A549 (cell line): Measurements from ENCODE around the gene DNASE1L2. TPM values are rescaled to one million over a fixed set of nuclear protein-coding genes. Genes with fewer than 3 reads are reported as not detected.

Source experiments
- BCL3 ChIP-seq: fragments of >200 bp; sonication (Bioruptor Twin); formaldehyde crosslinking; IDR thresholded peaks from 3 replicates; pipeline ENCODE4 v1.6.1; 2016
- CHD4 ChIP-seq: fragments of 200-600 bp; sonication (generic); IDR thresholded peaks from 2 replicates; pipeline ENCODE4 v1.6.1; 2016; ENCODE audit warnings: antibody characterized with exemption, mild to moderate bottlenecking, borderline replicate concordance
- EHF ChIP-seq: fragments of 250-450 bp; sonication (Bioruptor Pico); IDR thresholded peaks from 2 replicates; pipeline ENCODE4 v1.5.0; 2020; ENCODE audit warnings: mild to moderate bottlenecking
- EP300 ChIP-seq, 2 experiments: fragments of >200 bp; sonication (Bioruptor Twin); formaldehyde crosslinking; IDR thresholded peaks; 2 replicates in 1 of 2; 3 replicates in 1 of 2; pipeline ENCODE4 v1.6.1; 2016 to 2017
- FOSB ChIP-seq: fragments of 250-450 bp; sonication (Bioruptor Pico); IDR thresholded peaks from 2 replicates; pipeline ENCODE4 v1.5.0; 2020; ENCODE audit warnings: mild to moderate bottlenecking, moderate library complexity
- HDAC2 ChIP-seq: fragments of 200-600 bp; sonication (generic); IDR thresholded peaks from 2 replicates; pipeline ENCODE4 v1.6.1; 2016
- HMGXB4 ChIP-seq: fragments of 250-450 bp; sonication (Bioruptor Pico); IDR thresholded peaks from 2 replicates; pipeline ENCODE4 v1.5.0; 2021; ENCODE audit warnings: mild to moderate bottlenecking, moderate library complexity, borderline replicate concordance
- HOXB5 ChIP-seq: fragments of 250-450 bp; sonication (Bioruptor Pico); IDR thresholded peaks from 2 replicates; pipeline ENCODE4 v1.5.0; 2020; ENCODE audit warnings: mild to moderate bottlenecking, moderate library complexity
- KDM1A ChIP-seq: fragments of 200-600 bp; sonication (generic); IDR thresholded peaks from 2 replicates; pipeline ENCODE4 v1.6.1; 2016; ENCODE audit warnings: low read depth, mild to moderate bottlenecking
- MAFK ChIP-seq: fragments of 450-650 bp; IDR thresholded peaks from 2 replicates; pipeline ENCODE4 v1.6.1; 2014; ENCODE audit not compliant: partially characterized antibody
- MAX ChIP-seq: IDR thresholded peaks from 2 replicates; pipeline ENCODE4 v1.6.1; 2012
- MAZ ChIP-seq: fragments of 150-350 bp; IDR thresholded peaks from 2 replicates; pipeline ENCODE4 v1.6.1; 2014; ENCODE audit warnings: antibody characterized with exemption, low read depth, low read length, borderline replicate concordance
- NR3C1 ChIP-seq: fragments of >200 bp; sonication (Bioruptor Twin); formaldehyde crosslinking; IDR thresholded peaks from 3 replicates; pipeline ENCODE4 v1.6.1; 2017
- PBX3 ChIP-seq: IDR thresholded peaks from 2 replicates; pipeline ENCODE4 v1.6.1; 2012
- PHF8 ChIP-seq: fragments of 200-600 bp; sonication (generic); IDR thresholded peaks from 2 replicates; pipeline ENCODE4 v1.6.1; 2016; ENCODE audit warnings: low read depth, mild to moderate bottlenecking, antibody characterized with exemption, moderate library complexity, borderline replicate concordance
- RCOR1 ChIP-seq: fragments of 150-350 bp; IDR thresholded peaks from 2 replicates; pipeline ENCODE4 v1.6.1; 2014; ENCODE audit warnings: antibody characterized with exemption, low read length, low read depth
- TFCP2L1 ChIP-seq: fragments of 250-450 bp; sonication (Bioruptor Pico); IDR thresholded peaks from 2 replicates; pipeline ENCODE4 v1.5.0; 2021; ENCODE audit warnings: mild to moderate bottlenecking
- TP53 ChIP-seq: fragments of 250-450 bp; sonication (Bioruptor Pico); IDR thresholded peaks from 2 replicates; pipeline ENCODE4 v1.5.0; 2021; ENCODE audit warnings: mild to moderate bottlenecking, moderate library complexity
- ZFP36 ChIP-seq: fragments of 450-650 bp; IDR thresholded peaks from 2 replicates; pipeline ENCODE4 v1.6.1; 2014; ENCODE audit warnings: borderline replicate concordance; ENCODE audit not compliant: partially characterized antibody
- ZNF302 ChIP-seq: fragments of 250-450 bp; sonication (Bioruptor Pico); IDR thresholded peaks from 2 replicates; pipeline ENCODE4 v1.9.0; 2021; ENCODE audit warnings: inconsistent platforms, mild to moderate bottlenecking, moderate library complexity
- polyA plus RNA-seq, 4 experiments: library from polyadenylated mRNA; depleted of rRNA in 3 of 4; stranded (reverse); fragments of >200 nt; fragmentation: RNase III in 1 of 4; extraction: RNeasy Plus Mini Kit Qiagen cat#74134 plus additional on column Dnase treatment in 1 of 4; gene quantifications; 2 replicates in 3 of 4; 3 replicates in 1 of 4; pipeline ENCODE4 v1.2.3, GENCODE V29; 2011 to 2017
- TF ChIP-seq, protein P1 (sequence below): fragments of 450-650 bp; IDR thresholded peaks from 2 replicates; pipeline ENCODE4 v1.6.1; 2014; ENCODE audit warnings: antibody characterized with exemption
- TF ChIP-seq, protein P2 (sequence below): fragments of >200 bp; sonication (Bioruptor Twin); formaldehyde crosslinking; IDR thresholded peaks from 3 replicates; pipeline ENCODE4 v1.5.1; 2016

The DNASE1L2 gene
- polyA plus RNA-seq, 2 of the 4 experiments (the other 2 are of a cell fraction): 0.36 to 1.2 TPM

- TF ChIP-seq PBX3 (peak; percentile 93), HDAC2 (no peak), ZNF302 (no peak), HOXB5 (CRISPR knock-in tag) (no peak), EHF (CRISPR knock-in tag) (no peak), MAX (peak; percentile 90), CHD4 (no peak), FOSB (CRISPR knock-in tag) (no peak), NR3C1 (no peak), KDM1A (no peak), RCOR1 (no peak), EP300 (IDR thresholded peaks at IDR 0.05) (no peak), TP53 (CRISPR knock-in tag) (no peak), ZFP36 (no peak), BCL3 (peak; percentile 88), HMGXB4 (CRISPR knock-in tag) (no peak), MAFK (no peak), MAZ (no peak), PHF8 (peak; percentile 96; the same call in 1 of the 2 replicates), TFCP2L1 (CRISPR knock-in tag) (no peak)
- TF ChIP-seq, protein P1, sequence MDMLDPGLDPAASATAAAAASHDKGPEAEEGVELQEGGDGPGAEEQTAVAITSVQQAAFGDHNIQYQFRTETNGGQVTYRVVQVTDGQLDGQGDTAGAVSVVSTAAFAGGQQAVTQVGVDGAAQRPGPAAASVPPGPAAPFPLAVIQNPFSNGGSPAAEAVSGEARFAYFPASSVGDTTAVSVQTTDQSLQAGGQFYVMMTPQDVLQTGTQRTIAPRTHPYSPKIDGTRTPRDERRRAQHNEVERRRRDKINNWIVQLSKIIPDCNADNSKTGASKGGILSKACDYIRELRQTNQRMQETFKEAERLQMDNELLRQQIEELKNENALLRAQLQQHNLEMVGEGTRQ: no peak
- TF ChIP-seq, protein P2, sequence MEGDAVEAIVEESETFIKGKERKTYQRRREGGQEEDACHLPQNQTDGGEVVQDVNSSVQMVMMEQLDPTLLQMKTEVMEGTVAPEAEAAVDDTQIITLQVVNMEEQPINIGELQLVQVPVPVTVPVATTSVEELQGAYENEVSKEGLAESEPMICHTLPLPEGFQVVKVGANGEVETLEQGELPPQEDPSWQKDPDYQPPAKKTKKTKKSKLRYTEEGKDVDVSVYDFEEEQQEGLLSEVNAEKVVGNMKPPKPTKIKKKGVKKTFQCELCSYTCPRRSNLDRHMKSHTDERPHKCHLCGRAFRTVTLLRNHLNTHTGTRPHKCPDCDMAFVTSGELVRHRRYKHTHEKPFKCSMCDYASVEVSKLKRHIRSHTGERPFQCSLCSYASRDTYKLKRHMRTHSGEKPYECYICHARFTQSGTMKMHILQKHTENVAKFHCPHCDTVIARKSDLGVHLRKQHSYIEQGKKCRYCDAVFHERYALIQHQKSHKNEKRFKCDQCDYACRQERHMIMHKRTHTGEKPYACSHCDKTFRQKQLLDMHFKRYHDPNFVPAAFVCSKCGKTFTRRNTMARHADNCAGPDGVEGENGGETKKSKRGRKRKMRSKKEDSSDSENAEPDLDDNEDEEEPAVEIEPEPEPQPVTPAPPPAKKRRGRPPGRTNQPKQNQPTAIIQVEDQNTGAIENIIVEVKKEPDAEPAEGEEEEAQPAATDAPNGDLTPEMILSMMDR: no peak
Observed at GRCh38 chr16:2223221-2223941, 12.9 kb upstream of the DNASE1L2 start, which contains the start of gene E4F1 (continued).
